Panc1 (cell line): Measurements from ENCODE around the gene TSPAN7.

Experiments
- POLR2AphosphoS5 ChIP-seq: IDR thresholded peaks from 2 replicates; pipeline ENCODE4 v1.6.1; 2012; ENCODE audit warnings: mild to moderate bottlenecking, low read depth, low read length, moderate library complexity
- REST ChIP-seq, 2 experiments: IDR thresholded peaks; 2 replicates each; pipeline ENCODE4 v1.6.1; 2011 to 2012; ENCODE audit warnings: low read depth in 2 of 2, control low read depth in 1 of 2, low read length in 1 of 2, mild to moderate bottlenecking in 1 of 2, moderate library complexity in 1 of 2; ENCODE audit not compliant: insufficient read depth in 1 of 2
- SIN3A ChIP-seq: IDR thresholded peaks from 2 replicates; pipeline ENCODE4 v1.6.1; 2012; ENCODE audit warnings: low read depth, mild to moderate bottlenecking, low read length, moderate library complexity, borderline replicate concordance; ENCODE audit not compliant: insufficient read depth
- TF ChIP-seq, protein P1 (sequence below): fragments of 450-650 bp; IDR thresholded peaks from 2 replicates; pipeline ENCODE4 v1.5.1; 2017; ENCODE audit warnings: mild to moderate bottlenecking

- TF ChIP-seq, protein P1, sequence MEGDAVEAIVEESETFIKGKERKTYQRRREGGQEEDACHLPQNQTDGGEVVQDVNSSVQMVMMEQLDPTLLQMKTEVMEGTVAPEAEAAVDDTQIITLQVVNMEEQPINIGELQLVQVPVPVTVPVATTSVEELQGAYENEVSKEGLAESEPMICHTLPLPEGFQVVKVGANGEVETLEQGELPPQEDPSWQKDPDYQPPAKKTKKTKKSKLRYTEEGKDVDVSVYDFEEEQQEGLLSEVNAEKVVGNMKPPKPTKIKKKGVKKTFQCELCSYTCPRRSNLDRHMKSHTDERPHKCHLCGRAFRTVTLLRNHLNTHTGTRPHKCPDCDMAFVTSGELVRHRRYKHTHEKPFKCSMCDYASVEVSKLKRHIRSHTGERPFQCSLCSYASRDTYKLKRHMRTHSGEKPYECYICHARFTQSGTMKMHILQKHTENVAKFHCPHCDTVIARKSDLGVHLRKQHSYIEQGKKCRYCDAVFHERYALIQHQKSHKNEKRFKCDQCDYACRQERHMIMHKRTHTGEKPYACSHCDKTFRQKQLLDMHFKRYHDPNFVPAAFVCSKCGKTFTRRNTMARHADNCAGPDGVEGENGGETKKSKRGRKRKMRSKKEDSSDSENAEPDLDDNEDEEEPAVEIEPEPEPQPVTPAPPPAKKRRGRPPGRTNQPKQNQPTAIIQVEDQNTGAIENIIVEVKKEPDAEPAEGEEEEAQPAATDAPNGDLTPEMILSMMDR: no peak
- TF ChIP-seq POLR2AphosphoS5 (no peak), REST (IDR thresholded peaks at IDR 0.05; ENCODE audit: insufficient read depth in 1 of 2, low read depth in 2 of 2, low read length in 1 of 2) (no peak), SIN3A (no peak)
Measured at GRCh38 chrX:38662640-38663039, 101.3 kb downstream of the TSPAN7 start.
